RWPE1 (cell line): ENCODE data around the gene SMYD3.
"Not testable (repeated sequence)": the region's sequence is repeated elsewhere in the genome, so short reads cannot be mapped to it uniquely, and the experiment has no call there.

ENCODE experiments used
- CTCF ChIA-PET: fragments of 350-600 bp; sonication (Branson Sonifier 250); formaldehyde crosslinking; extraction: SDS; loops from one replicate; lab custom pipeline; 2021; lab: Yijun Ruan, JAX
- POLR2A ChIA-PET: fragments of 400-600 bp; formaldehyde crosslinking; extraction: SDS; loops from one replicate; lab custom pipeline; 2020; ENCODE audit warnings: antibody characterized with exemption; ENCODE audit not compliant: low non-redundant PET; lab: Yijun Ruan, JAX
- DNase-seq: peaks from one replicate; pipeline ENCODE4 v3.0.0; 2012; ENCODE audit warnings: low spot score
- H3K27ac ChIP-seq: fragments of 450-650 bp; 2 replicates; pipeline ENCODE4 v1.5.1; 2017
- CTCF ChIP-seq: fragments of 450-650 bp; conservative IDR thresholded peaks from 2 replicates; pipeline ENCODE4 v1.5.1; 2017; ENCODE audit warnings: low read depth, mild to moderate bottlenecking

The SMYD3 gene

GRCh38 chr1:245984390-245985155 lies 522.5 kb downstream of the SMYD3 start:
- H3K27ac ChIP-seq = no peak overlapping the region
- CTCF ChIA-PET = no interaction called here

GRCh38 chr1:245983294-245983967 lies 523.6 kb downstream of the SMYD3 start:
- no peak for TF ChIP-seq CTCF
- POLR2A ChIA-PET = no interaction called here
- CTCF ChIA-PET = interaction anchor here (0.7 kb wide), 1 partner anchor 183 kb away, joined by 3 read pairs; no protein-coding TSS in a partner anchor
- no peak overlapping the region for H3K27ac ChIP-seq
- no peak for DNase-seq

More at GRCh38 chr1:245984390-245985155, 522.5 kb downstream of the SMYD3 start:
- POLR2A ChIA-PET = no interaction called here
- DNase-seq = no peak
- no peak for TF ChIP-seq CTCF

- TF ChIP-seq CTCF = no peak
- ChIA-PET POLR2A (no interaction called here), CTCF (interaction anchor here (0.5 kb wide), 1 partner anchor 723 kb away, joined by 4 read pairs; no protein-coding TSS in a partner anchor)
- H3K27ac ChIP-seq = no peak overlapping the region
- DNase-seq = no peak
Observed at GRCh38 chr1:245979589-245979988, 527.5 kb downstream of the SMYD3 start.

GRCh38 chr1:245978915-245979314 lies 528.2 kb downstream of the SMYD3 start:
- ChIA-PET CTCF (no interaction called here), POLR2A (no interaction called here)
- no peak for TF ChIP-seq CTCF
- no peak for DNase-seq
- no peak overlapping the region for H3K27ac ChIP-seq

GRCh38 chr1:245972476-245972875 lies 534.6 kb downstream of the SMYD3 start:
- ChIA-PET CTCF (no interaction called here), POLR2A (no interaction called here)
- no peak for TF ChIP-seq CTCF
- H3K27ac ChIP-seq = no peak overlapping the region
- no peak for DNase-seq

GRCh38 chr1:245971711-245972085 lies 535.4 kb downstream of the SMYD3 start:
- DNase-seq = no peak
- ChIA-PET POLR2A (no interaction called here), CTCF (interaction anchor here (0.6 kb wide), 1 partner anchor 573 kb away, joined by 4 read pairs; no protein-coding TSS in a partner anchor)
- TF ChIP-seq CTCF = no peak
- no peak overlapping the region for H3K27ac ChIP-seq

GRCh38 chr1:245971076-245971710 lies 535.9 kb downstream of the SMYD3 start:
- H3K27ac ChIP-seq, DNase-seq, POLR2A ChIA-PET, CTCF ChIA-PET: not testable (repeated sequence)
